Testis (tissue), 3 donors: ENCODE measurements around the gene GOLPH3. TPM values are rescaled to one million over a fixed set of nuclear protein-coding genes. Genes with fewer than 3 reads are reported as not detected.
A peak's percentile ranks its signal among the peaks of the same experiment; 100 is the strongest.

Experiments
- DNase-seq: peaks from one replicate; pipeline ENCODE4 v3.0.0-alpha.2; 2019
- H3K27ac ChIP-seq, 2 donors: fragments of 200-600 bp; sonication (generic); one replicate each; pipeline ENCODE4 v1.5.1; 2019
- H3K27me3 ChIP-seq: fragments of 200-600 bp; sonication (generic); one replicate; pipeline ENCODE4 v1.5.1; 2019
- H3K36me3 ChIP-seq: fragments of 200-600 bp; sonication (generic); one replicate; pipeline ENCODE4 v1.5.1; 2017; ENCODE audit warnings: low read depth; ENCODE audit errors: missing control alignments
- H3K4me1 ChIP-seq: fragments of 200-600 bp; sonication (generic); one replicate; pipeline ENCODE4 v1.5.1; 2019
- H3K4me3 ChIP-seq, 2 donors: fragments of 200-600 bp; sonication (generic); one replicate each; pipeline ENCODE4 v1.5.1; 2017 to 2019
- H3K9me3 ChIP-seq: fragments of 200-600 bp; sonication (generic); one replicate; pipeline ENCODE4 v1.5.1; 2017
- POLR2A ChIP-seq: fragments of 450-650 bp; IDR thresholded peaks from one replicate; pipeline ENCODE4 v1.6.1; 2017; ENCODE audit warnings: antibody characterized with exemption, mild to moderate bottlenecking, moderate library complexity
- WGBS, 2 donors: methylation state at CpG; one replicate each; pipeline ENCODE4 v1.1.5; 2018; 5-methylcytosine and 5-hydroxymethylcytosine counted together
- intact Hi-C: fragments of 100-400 bp; cut with DNase I; formaldehyde crosslinking; loops from one replicate; pipeline ENCODE4 v1.15.1; 2023; ENCODE audit warnings: low total_unique reads
- polyA plus RNA-seq: library from polyadenylated mRNA; stranded (reverse); fragments of 350-450 nt; fragmentation: Illumina TruSeq; extraction: RNeasy Lipid Tissue Mini Kit (QIAGEN cat#74804); gene quantifications from one replicate; pipeline ENCODE4 v1.2.3, GENCODE V29; 2014; ENCODE audit warnings: low read depth, low replicate concordance; ENCODE audit not compliant: insufficient read depth
- total RNA-seq, 2 donors: library from RNA; depleted of rRNA; stranded (reverse); fragments of >200 nt; gene quantifications; one replicate each; pipeline ENCODE4 v1.2.3, GENCODE V29; 2016
- TF ChIP-seq, protein P1 (sequence below), 3 experiments: fragments of 450-650 bp in 2 of 3; fragments of 200-600 bp in 1 of 3; sonication (generic) in 1 of 3; IDR thresholded peaks; one replicate each; pipeline ENCODE4 v1.5.1; 2016 to 2019; ENCODE audit warnings: antibody characterized with exemption in 3 of 3, mild to moderate bottlenecking in 2 of 3, moderate library complexity in 1 of 3

Gene GOLPH3
- total and polyA plus RNA-seq, 3 donors from 2014 or later: 54.2 to 102 (median 88.7) TPM

DNA sequence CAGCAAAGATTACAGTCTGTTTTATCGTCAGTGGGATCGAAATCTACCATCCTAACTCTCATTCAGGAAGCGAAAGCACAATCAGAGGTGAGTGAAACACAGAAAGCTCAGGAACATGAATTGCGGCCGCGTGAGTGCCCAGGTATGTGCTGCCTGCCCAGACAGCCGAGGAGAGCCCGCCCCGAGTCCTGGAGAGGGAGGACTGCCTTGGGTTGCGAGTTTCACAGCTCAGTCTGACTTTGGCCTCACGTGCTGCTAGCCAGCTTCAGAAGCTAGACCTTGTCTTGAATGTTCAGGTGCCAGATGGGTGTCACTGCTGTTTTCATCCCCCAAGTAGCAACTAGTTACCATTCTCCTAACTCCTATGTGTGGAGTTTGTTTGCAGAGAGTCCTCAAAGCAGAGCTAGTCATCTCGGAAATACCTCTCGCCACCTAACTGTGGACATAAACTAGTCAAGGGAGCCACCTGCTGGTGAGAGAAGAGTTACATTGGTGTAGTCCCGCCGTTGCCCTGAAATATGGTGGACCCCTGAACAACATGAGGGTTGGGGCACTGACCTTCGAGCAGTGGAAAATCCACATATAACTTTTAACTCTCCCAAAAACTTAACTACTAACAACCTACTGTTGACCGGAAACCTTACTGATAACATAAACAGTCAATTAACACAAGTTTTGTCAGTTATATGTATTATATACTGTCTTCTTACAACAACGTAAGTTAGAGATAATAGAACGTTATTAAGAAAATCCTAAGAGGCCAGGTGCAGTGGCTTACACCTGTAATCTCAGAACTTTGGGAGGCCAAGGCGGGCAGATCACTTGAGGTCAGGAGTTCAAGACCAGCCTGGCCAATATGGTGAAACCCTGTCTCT is 80.9 kb downstream of the GOLPH3 start:
- 61 to 70% methylated on average over 20 of the region's 20 CpGs for WGBS, 2 donors
- intact Hi-C loops: no loop called here
- Histone ChIP-seq H3K27me3 (no peaks in the 10 kb centered on the region), H3K27ac (no peak overlapping the region), H3K36me3 (no peaks in the 10 kb centered on the region), H3K4me3 (no peak overlapping the region), H3K9me3 (no peaks in the 10 kb centered on the region), H3K4me1 (peaks cover 14% of the 10 kb centered on the region)
- TF ChIP-seq, protein P1, sequence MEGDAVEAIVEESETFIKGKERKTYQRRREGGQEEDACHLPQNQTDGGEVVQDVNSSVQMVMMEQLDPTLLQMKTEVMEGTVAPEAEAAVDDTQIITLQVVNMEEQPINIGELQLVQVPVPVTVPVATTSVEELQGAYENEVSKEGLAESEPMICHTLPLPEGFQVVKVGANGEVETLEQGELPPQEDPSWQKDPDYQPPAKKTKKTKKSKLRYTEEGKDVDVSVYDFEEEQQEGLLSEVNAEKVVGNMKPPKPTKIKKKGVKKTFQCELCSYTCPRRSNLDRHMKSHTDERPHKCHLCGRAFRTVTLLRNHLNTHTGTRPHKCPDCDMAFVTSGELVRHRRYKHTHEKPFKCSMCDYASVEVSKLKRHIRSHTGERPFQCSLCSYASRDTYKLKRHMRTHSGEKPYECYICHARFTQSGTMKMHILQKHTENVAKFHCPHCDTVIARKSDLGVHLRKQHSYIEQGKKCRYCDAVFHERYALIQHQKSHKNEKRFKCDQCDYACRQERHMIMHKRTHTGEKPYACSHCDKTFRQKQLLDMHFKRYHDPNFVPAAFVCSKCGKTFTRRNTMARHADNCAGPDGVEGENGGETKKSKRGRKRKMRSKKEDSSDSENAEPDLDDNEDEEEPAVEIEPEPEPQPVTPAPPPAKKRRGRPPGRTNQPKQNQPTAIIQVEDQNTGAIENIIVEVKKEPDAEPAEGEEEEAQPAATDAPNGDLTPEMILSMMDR (IDR thresholded peaks at IDR 0.05): peak; percentile 67 to 88 (median 84)
- TF ChIP-seq POLR2A: no peak
- peak; percentile 88 for DNase-seq

DNA sequence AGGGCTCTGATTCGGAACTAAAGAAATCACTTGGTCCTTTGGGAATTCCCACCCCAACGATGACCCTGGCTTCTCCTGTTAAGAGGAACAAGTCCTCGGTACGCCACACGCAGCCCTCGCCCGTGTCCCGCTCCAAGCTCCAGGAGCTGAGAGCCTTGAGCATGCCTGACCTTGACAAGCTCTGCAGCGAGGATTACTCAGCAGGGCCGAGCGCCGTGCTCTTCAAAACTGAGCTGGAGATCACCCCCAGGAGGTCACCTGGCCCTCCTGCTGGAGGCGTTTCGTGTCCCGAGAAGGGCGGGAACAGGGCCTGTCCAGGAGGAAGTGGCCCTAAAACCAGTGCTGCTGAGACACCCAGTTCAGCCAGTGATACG is 83.4 kb downstream of the GOLPH3 start:
- no peak overlapping the region for H3K4me3 ChIP-seq
- H3K27me3 ChIP-seq: no peaks in the 10 kb centered on the region
- 41 to 68% methylated on average over 15 to 17 of the region's 17 CpGs for WGBS, 2 donors
- H3K9me3 ChIP-seq: no peaks in the 10 kb centered on the region
- TF ChIP-seq, protein P1 (IDR thresholded peaks at IDR 0.05): no peak
- no peak for TF ChIP-seq POLR2A
- no peak overlapping the region for H3K27ac ChIP-seq
- intact Hi-C loops: no loop called here
- peak; percentile 84 for DNase-seq
- H3K36me3 ChIP-seq: no peaks in the 10 kb centered on the region
- peaks cover 13% of the 10 kb centered on the region for H3K4me1 ChIP-seq

- no peak for DNase-seq
- no peak for TF ChIP-seq POLR2A
- TF ChIP-seq, protein P1 (IDR thresholded peaks at IDR 0.05): no peak
Observed at GRCh38 chr5:32090026-32090754, 83.9 kb downstream of the GOLPH3 start.

DNA sequence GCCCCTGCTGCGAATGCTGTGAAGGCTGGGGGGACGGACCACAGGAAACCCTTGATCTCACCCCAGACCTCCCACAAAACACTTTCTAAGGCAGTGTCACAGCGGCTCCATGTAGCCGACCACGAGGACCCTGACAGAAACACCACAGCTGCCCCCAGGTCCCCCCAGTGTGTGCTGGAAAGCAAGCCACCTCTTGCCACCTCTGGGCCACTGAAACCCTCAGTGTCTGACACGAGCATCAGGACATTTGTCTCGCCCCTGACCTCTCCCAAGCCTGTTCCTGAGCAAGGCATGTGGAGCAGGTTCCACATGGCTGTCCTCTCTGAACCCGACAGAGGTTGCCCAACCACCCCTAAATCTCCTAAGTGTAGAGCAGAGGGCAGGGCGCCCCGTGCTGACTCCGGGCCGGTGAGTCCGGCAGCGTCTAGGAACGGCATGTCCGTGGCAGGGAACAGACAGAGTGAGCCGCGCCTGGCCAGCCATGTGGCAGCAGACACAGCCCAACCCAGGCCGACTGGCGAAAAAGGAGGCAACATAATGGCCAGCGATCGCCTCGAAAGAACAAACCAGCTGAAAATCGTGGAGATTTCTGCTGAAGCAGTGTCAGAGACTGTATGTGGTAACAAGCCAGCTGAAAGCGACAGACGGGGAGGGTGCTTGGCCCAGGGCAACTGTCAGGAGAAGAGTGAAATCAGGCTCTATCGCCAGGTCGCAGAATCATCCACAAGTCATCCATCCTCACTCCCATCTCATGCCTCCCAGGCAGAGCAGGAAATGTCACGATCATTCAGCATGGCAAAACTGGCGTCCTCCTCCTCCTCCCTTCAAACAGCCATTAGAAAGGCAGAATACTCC is 84.7 kb downstream of the GOLPH3 start:
- 89 to 95% methylated on average over 19 to 30 of the region's 30 CpGs for WGBS, 2 donors
- H3K27me3 ChIP-seq: no peaks in the 10 kb centered on the region
- peaks cover 6% of the 10 kb centered on the region for H3K4me1 ChIP-seq
- DNase-seq: no peak
- no peak overlapping the region for H3K27ac ChIP-seq
- H3K36me3 ChIP-seq: no peaks in the 10 kb centered on the region
- intact Hi-C loops: no loop called here
- no peak overlapping the region for H3K4me3 ChIP-seq
- no peaks in the 10 kb centered on the region for H3K9me3 ChIP-seq
- TF ChIP-seq, protein P1 (IDR thresholded peaks at IDR 0.05): no peak
- no peak for TF ChIP-seq POLR2A

More at GRCh38 chr5:32090026-32090754, 83.9 kb downstream of the GOLPH3 start:
- Histone ChIP-seq H3K4me1 (peaks cover 13% of the 10 kb centered on the region), H3K36me3 (no peaks in the 10 kb centered on the region), H3K4me3 (no peak overlapping the region), H3K27ac (no peak overlapping the region), H3K9me3 (no peaks in the 10 kb centered on the region), H3K27me3 (no peaks in the 10 kb centered on the region)
- 94 to 96% methylated on average over 22 to 24 of the region's 24 CpGs for WGBS, 2 donors
- intact Hi-C loops: no loop called here
